Suppressor macrophage treated with lipopolysaccharide for 4 hours (primary cell): ENCODE data around the gene TACC2.
"Not testable (repeated sequence)": the region's sequence is repeated elsewhere in the genome, so short reads cannot be mapped to it uniquely, and the experiment has no call there.

Source experiments
- DNase-seq: peaks from one replicate; pipeline ENCODE4 v3.0.0-alpha.2; 2020

Gene TACC2

GRCh38 chr10:121984463-121984862 lies 4.5 kb upstream of the TACC2 start:
- no peak for DNase-seq

GRCh38 chr10:121990015-121990677 lies 1.2 kb downstream of the TACC2 start:
- peak; percentile 9 for DNase-seq

GRCh38 chr10:121991727-121992126 lies 2.8 kb downstream of the TACC2 start:
- not testable (repeated sequence) for DNase-seq

GRCh38 chr10:121994429-121994941 lies 5.5 kb downstream of the TACC2 start:
- no peak for DNase-seq

- no peak for DNase-seq
Measured at GRCh38 chr10:121998462-121998861, 9.5 kb downstream of the TACC2 start.

GRCh38 chr10:121999301-121999700 lies 10.3 kb downstream of the TACC2 start:
- DNase-seq, result no peak

GRCh38 chr10:122001698-122002097 lies 12.7 kb downstream of the TACC2 start:
- DNase-seq, result no peak

GRCh38 chr10:122007415-122007814 lies 18.5 kb downstream of the TACC2 start:
- no peak for DNase-seq

GRCh38 chr10:122010405-122011050 lies 21.6 kb downstream of the TACC2 start:
- no peak for DNase-seq

GRCh38 chr10:122012731-122013130 lies 23.8 kb downstream of the TACC2 start:
- no peak for DNase-seq

- DNase-seq, result no peak
Measured at GRCh38 chr10:122013311-122013780, 24.4 kb downstream of the TACC2 start.

- DNase-seq, result no peak
Measured at GRCh38 chr10:122014652-122015248, 25.8 kb downstream of the TACC2 start.

GRCh38 chr10:122017926-122018325 lies 29.0 kb downstream of the TACC2 start:
- not testable (repeated sequence) for DNase-seq

GRCh38 chr10:122018491-122018890 lies 29.5 kb downstream of the TACC2 start:
- no peak for DNase-seq

- no peak for DNase-seq
Measured at GRCh38 chr10:122018951-122019413, 30.0 kb downstream of the TACC2 start.

GRCh38 chr10:122019414-122019975 lies 30.5 kb downstream of the TACC2 start:
- DNase-seq, result no peak

GRCh38 chr10:122020226-122020625 lies 31.3 kb downstream of the TACC2 start:
- no peak for DNase-seq

- no peak for DNase-seq
Measured at GRCh38 chr10:122021379-122021778, 32.4 kb downstream of the TACC2 start.

GRCh38 chr10:122021828-122022227 lies 32.9 kb downstream of the TACC2 start:
- DNase-seq, result no peak

- DNase-seq, result no peak
Measured at GRCh38 chr10:122022276-122022675, 33.3 kb downstream of the TACC2 start.

- not testable (repeated sequence) for DNase-seq
Measured at GRCh38 chr10:122023257-122023656, 34.3 kb downstream of the TACC2 start.

GRCh38 chr10:122029499-122030199 lies 40.7 kb downstream of the TACC2 start:
- no peak for DNase-seq

- no peak for DNase-seq
Measured at GRCh38 chr10:122030200-122030552, 41.2 kb downstream of the TACC2 start.
